Muscle layer of colon (tissue), 2 donors: ENCODE data around the gene RAB17.

Experiments
- H3K27ac ChIP-seq: one replicate; pipeline ENCODE4 v1.7.0; 2013; ENCODE audit warnings: low read depth, mild to moderate bottlenecking, low read length, moderate library complexity
- H3K27me3 ChIP-seq, 2 donors: one replicate each; pipeline ENCODE4 v1.7.0; 2013; ENCODE audit warnings: low read length in 2 of 2, mild to moderate bottlenecking in 2 of 2; ENCODE audit not compliant: insufficient read depth in 2 of 2, control insufficient read depth in 1 of 2
- H3K36me3 ChIP-seq: one replicate; pipeline ENCODE4 v1.7.0; 2013; ENCODE audit warnings: mild to moderate bottlenecking, low read length; ENCODE audit not compliant: insufficient read depth
- H3K4me1 ChIP-seq: one replicate; pipeline ENCODE4 v1.7.0; 2013; ENCODE audit warnings: mild to moderate bottlenecking, low read length; ENCODE audit not compliant: insufficient read depth
- H3K4me3 ChIP-seq, 2 donors: one replicate each; pipeline ENCODE4 v1.7.0; 2013; ENCODE audit warnings: low read length in 2 of 2, low read depth in 1 of 2, mild to moderate bottlenecking in 1 of 2, moderate library complexity in 1 of 2
- H3K9ac ChIP-seq: one replicate; pipeline ENCODE4 v1.7.0; 2013; ENCODE audit warnings: low read length
- H3K9me3 ChIP-seq: one replicate; pipeline ENCODE4 v1.7.0; 2013; ENCODE audit warnings: mild to moderate bottlenecking, low read length
- donor health status: abdominal sarcoma.
- donor health status: Adenocarcinoma of cecum.

The RAB17 gene

GRCh38 chr2:237549216-237549615 lies 41.3 kb downstream of the RAB17 start:
- no peak overlapping the region for H3K9ac ChIP-seq
- H3K36me3 ChIP-seq, result no peaks in the 10 kb centered on the region
- H3K27ac ChIP-seq, result no peak overlapping the region
- H3K27me3 ChIP-seq, result no peaks in the 10 kb centered on the region
- H3K9me3 ChIP-seq, result no peaks in the 10 kb centered on the region
- H3K4me3 ChIP-seq, result no peak overlapping the region
- H3K4me1 ChIP-seq, result no peaks in the 10 kb centered on the region

GRCh38 chr2:237547841-237548416 lies 42.6 kb downstream of the RAB17 start:
- Histone ChIP-seq H3K4me1 (no peaks in the 10 kb centered on the region), H3K27ac (no peak overlapping the region), H3K9ac (no peak overlapping the region), H3K27me3 (no peaks in the 10 kb centered on the region), H3K36me3 (no peaks in the 10 kb centered on the region), H3K4me3 (no peak overlapping the region), H3K9me3 (no peaks in the 10 kb centered on the region)

- no peak overlapping the region for H3K9ac ChIP-seq
- H3K36me3 ChIP-seq, result no peaks in the 10 kb centered on the region
- no peak overlapping the region for H3K4me3 ChIP-seq
- no peaks in the 10 kb centered on the region for H3K4me1 ChIP-seq
- no peak overlapping the region for H3K27ac ChIP-seq
- no peaks in the 10 kb centered on the region for H3K9me3 ChIP-seq
- H3K27me3 ChIP-seq, result no peaks in the 10 kb centered on the region
These were observed 43.6 kb downstream of the RAB17 start for GRCh38 chr2:237546876-237547395.

- Histone ChIP-seq H3K4me3 (no peak overlapping the region), H3K9me3 (no peaks in the 10 kb centered on the region), H3K36me3 (no peaks in the 10 kb centered on the region), H3K4me1 (no peaks in the 10 kb centered on the region), H3K27ac (no peak overlapping the region), H3K27me3 (no peaks in the 10 kb centered on the region), H3K9ac (no peak overlapping the region)
These were observed 44.3 kb downstream of the RAB17 start for GRCh38 chr2:237546040-237546875.

- Histone ChIP-seq H3K4me3 (no peak overlapping the region), H3K9me3 (no peaks in the 10 kb centered on the region), H3K4me1 (no peaks in the 10 kb centered on the region), H3K36me3 (no peaks in the 10 kb centered on the region), H3K9ac (no peak overlapping the region), H3K27ac (no peak overlapping the region), H3K27me3 (no peaks in the 10 kb centered on the region)
These were observed 48.4 kb downstream of the RAB17 start for GRCh38 chr2:237542001-237542704.

GRCh38 chr2:237541243-237541642 lies 49.3 kb downstream of the RAB17 start:
- Histone ChIP-seq H3K4me1 (no peaks in the 10 kb centered on the region), H3K27ac (no peak overlapping the region), H3K36me3 (no peaks in the 10 kb centered on the region), H3K4me3 (no peak overlapping the region), H3K27me3 (no peaks in the 10 kb centered on the region), H3K9ac (no peak overlapping the region), H3K9me3 (no peaks in the 10 kb centered on the region)

- Histone ChIP-seq H3K27me3 (no peaks in the 10 kb centered on the region), H3K27ac (no peak overlapping the region), H3K4me1 (no peaks in the 10 kb centered on the region), H3K36me3 (no peaks in the 10 kb centered on the region), H3K4me3 (no peak overlapping the region), H3K9ac (no peak overlapping the region), H3K9me3 (no peaks in the 10 kb centered on the region)
These were observed 49.7 kb downstream of the RAB17 start for GRCh38 chr2:237540823-237541222.

GRCh38 chr2:237540223-237540775 lies 50.2 kb downstream of the RAB17 start:
- Histone ChIP-seq H3K36me3 (no peaks in the 10 kb centered on the region), H3K27ac (no peak overlapping the region), H3K9ac (no peak overlapping the region), H3K27me3 (no peaks in the 10 kb centered on the region), H3K4me3 (no peak overlapping the region), H3K9me3 (no peaks in the 10 kb centered on the region), H3K4me1 (no peaks in the 10 kb centered on the region)

GRCh38 chr2:237539681-237540080 lies 50.9 kb downstream of the RAB17 start:
- no peak overlapping the region for H3K27ac ChIP-seq
- H3K4me1 ChIP-seq, result no peaks in the 10 kb centered on the region
- no peaks in the 10 kb centered on the region for H3K9me3 ChIP-seq
- no peak overlapping the region for H3K4me3 ChIP-seq
- H3K27me3 ChIP-seq, result no peaks in the 10 kb centered on the region
- H3K9ac ChIP-seq, result no peak overlapping the region
- H3K36me3 ChIP-seq, result no peaks in the 10 kb centered on the region

- Histone ChIP-seq H3K9me3 (no peaks in the 10 kb centered on the region), H3K27ac (no peak overlapping the region), H3K4me1 (no peaks in the 10 kb centered on the region), H3K9ac (no peak overlapping the region), H3K4me3 (no peak overlapping the region), H3K36me3 (no peaks in the 10 kb centered on the region), H3K27me3 (no peaks in the 10 kb centered on the region)
These were observed 51.6 kb downstream of the RAB17 start for GRCh38 chr2:237538901-237539300.

GRCh38 chr2:237538001-237538720 lies 52.4 kb downstream of the RAB17 start:
- Histone ChIP-seq H3K4me1 (no peaks in the 10 kb centered on the region), H3K27me3 (no peaks in the 10 kb centered on the region), H3K9ac (no peak overlapping the region), H3K36me3 (no peaks in the 10 kb centered on the region), H3K27ac (no peak overlapping the region), H3K9me3 (no peaks in the 10 kb centered on the region), H3K4me3 (no peak overlapping the region)
